Sigmoid colon (tissue), 4 donors: ENCODE data around the gene GEN1.

Experiments
- CTCF ChIP-seq, 4 experiments: fragments of 450-650 bp in 3 of 4; fragments of 200-600 bp in 1 of 4; IDR thresholded peaks; one replicate each; pipeline ENCODE4 v1.5.1; 2016 to 2019; ENCODE audit warnings: antibody characterized with exemption in 4 of 4, mild to moderate bottlenecking in 3 of 4, moderate library complexity in 2 of 4
- EP300 ChIP-seq, 4 donors: sonication (generic); formaldehyde crosslinking; IDR thresholded peaks; one replicate each; pipeline ENCODE4 v1.6.1; 2017; ENCODE audit warnings: antibody characterized with exemption in 4 of 4
- POLR2A ChIP-seq, 2 donors: fragments of 450-650 bp; IDR thresholded peaks; one replicate each; pipeline ENCODE4 v1.6.1; 2016; ENCODE audit warnings: antibody characterized with exemption in 2 of 2, mild to moderate bottlenecking in 2 of 2, moderate library complexity in 2 of 2
- POLR2AphosphoS5 ChIP-seq, 4 donors: sonication (generic); formaldehyde crosslinking; IDR thresholded peaks; one replicate each; pipeline ENCODE4 v1.6.1; 2017; ENCODE audit warnings: antibody characterized with exemption in 4 of 4

- TF ChIP-seq CTCF (IDR thresholded peaks at IDR 0.05) (no peak), POLR2AphosphoS5 (IDR thresholded peaks at IDR 0.05) (no peak), EP300 (IDR thresholded peaks at IDR 0.05) (no peak), POLR2A (IDR thresholded peaks at IDR 0.05) (no peak)
These were observed 43.2 kb upstream of the GEN1 start for GRCh38 chr2:17710547-17711248.
